HG02852 (cell line): ENCODE results near the gene NKD1.
"Not testable (repeated sequence)": the region's sequence is repeated elsewhere in the genome, so short reads cannot be mapped to it uniquely, and the experiment has no call there.

ENCODE experiments used
- ATAC-seq: cut with Tn5 transposase; IDR thresholded peaks from one replicate; pipeline ENCODE4 v1.9.1; 2021; ENCODE audit warnings: mild to moderate bottlenecking, moderate library complexity; ENCODE audit not compliant: unreplicated experiment

NKD1 gene

DNA sequence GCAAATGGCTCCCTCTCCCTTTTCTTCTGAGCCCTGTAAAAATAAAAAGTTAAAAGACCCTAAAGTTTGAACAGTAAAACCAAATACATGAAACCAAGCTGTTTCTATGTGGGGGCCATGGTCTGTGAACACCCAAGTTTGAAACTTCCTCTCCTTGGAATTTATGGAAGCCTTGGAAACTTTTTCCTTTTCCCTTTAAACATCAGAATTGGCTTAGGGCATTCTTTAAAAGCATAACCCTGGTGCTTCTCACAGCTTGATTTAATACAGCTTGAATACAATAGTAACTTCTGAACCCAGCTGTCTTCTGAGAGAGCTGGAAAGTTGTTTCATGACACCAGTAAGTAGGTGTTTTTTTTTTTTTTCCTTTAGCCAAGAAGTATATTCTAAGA lies 26.5 kb downstream of the NKD1 start:
- ATAC-seq: no peak

DNA sequence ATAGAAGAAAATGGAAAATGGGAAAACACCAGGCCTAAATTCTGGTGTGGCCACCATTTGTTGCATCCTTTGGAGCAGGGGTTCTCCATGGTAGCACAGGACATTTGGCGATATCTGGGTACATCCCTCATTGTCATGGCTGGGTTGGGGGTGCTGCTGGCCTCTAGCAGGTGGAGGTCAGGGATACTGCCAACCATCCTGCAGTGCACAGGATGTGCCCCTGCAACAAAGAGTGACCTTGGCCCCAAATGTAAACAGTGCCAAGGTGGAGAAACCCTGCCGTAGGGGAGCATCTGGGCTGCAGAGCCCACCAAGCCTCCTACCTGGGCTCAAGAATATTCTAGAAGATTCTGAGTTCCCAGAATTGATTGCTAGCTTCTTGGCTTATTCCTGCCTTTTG lies 27.5 kb downstream of the NKD1 start:
- no peak for ATAC-seq

DNA sequence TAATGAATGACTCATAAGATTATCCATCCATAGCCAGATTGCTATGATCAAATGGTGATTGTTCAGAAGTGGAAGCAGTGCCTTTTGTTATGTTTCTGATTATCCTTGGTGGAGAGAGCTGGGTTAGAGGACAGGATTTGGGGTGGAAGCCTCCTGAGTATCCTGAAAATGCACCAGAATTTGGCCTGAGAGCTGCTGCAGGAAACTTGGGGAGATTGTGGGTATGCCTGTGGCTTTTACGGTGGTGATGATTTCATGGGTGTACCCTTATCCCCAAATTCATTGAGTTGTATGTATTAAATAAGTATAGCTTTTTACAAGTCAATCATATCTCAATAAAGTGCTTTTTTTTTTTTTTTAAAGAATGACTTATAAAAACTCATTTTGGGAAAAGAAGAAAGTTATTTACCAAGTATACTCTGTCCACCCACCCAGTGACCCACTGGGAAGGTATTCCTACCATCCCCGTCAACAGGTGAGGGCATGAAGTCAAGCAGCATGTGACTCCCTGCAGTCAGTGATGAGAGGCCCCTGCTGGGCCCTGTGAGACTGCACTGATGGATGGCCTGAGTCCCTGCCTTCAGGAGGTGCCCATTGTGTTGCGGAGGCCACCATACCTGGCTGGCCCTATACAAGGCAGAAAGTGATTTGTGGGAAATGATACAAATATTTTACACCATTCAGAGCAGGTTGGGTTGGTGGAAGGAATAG lies 28.4 kb downstream of the NKD1 start:
- ATAC-seq: no peak

DNA sequence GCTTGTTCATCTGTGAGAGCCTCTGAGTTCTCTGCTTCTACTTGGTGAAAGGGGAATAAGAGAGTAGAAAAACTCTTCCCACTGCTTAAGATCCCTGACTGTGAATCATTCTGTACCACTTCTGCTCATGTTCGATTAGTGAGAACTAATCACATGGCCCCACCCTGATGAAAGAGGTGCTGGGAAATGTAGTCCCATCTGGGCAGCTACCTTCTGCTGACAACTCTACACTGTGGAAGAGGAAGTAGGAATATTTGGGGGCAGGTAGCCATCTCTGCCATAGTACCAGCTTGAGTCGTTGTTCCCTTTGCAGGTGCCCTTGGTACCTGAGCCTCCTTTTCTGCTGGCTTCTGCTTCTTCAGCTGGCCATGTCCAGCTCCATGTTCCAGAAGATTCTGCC lies 29.9 kb downstream of the NKD1 start:
- peak; percentile 75 for ATAC-seq

DNA sequence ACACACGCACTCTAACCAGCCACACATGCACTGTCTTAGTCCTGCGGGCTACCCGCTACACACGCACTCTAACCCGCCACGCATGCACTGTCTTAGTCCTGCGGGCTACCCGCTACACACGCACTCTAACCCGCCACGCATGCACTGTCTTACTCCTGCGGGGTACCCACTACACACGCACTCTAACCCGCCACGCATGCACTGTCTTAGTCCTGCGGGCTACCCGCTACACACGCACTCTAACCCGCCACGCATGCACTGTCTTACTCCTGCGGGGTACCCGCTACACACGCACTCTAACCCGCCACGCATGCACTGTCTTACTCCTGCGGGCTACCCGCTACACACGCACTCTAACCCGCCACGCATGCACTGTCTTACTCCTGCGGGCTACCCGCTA lies 31.2 kb downstream of the NKD1 start:
- not testable (repeated sequence) for ATAC-seq

DNA sequence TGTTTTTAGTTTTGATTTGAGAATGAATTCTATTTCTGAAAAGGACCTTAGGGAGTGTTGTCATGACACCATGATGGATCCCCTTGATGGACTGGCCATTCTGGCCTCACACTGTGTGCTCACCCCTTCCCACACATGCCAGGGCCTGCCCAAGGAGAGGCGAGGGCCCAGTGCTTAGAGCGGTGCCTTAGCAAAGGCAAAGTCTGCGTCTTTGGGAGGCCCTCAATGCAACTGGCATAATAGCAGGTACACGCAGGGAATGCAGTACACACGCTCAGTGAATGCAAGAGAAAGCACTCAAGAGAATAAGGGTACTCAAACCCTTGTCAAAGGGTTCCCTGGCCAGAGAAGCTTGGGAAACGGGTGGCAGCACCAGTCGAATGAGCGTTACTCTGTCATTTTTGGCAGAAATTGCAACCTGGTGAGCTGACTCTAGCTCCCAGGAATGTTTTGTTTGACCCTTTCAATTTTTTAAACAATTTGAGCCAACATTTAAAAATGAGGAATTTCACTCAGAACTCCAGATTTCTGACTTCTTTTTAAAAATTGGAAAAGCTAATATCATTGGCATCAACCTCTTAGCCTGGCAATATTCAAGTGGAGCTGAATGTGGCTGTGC lies 32.1 kb downstream of the NKD1 start:
- ATAC-seq: no peak

DNA sequence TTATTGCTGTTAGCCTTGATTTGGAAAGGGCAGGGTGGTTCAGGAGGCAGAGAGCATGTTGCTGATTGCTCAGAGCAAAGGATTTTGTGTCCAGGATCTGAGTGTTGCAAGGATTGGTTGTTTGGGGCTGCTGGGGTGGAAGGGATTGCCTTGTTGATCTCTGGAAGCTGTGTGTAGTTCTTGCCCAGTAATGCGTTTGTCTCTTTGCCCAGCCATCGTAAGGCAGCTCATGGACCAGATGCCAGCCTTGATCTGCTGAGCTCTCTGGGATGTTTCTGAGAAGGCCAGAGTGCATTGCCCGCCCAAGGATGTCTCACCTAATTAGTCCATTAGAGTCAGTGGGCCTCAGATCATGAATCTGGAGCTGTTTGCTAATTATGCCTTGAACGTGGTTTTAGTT lies 33.6 kb downstream of the NKD1 start:
- no peak for ATAC-seq

DNA sequence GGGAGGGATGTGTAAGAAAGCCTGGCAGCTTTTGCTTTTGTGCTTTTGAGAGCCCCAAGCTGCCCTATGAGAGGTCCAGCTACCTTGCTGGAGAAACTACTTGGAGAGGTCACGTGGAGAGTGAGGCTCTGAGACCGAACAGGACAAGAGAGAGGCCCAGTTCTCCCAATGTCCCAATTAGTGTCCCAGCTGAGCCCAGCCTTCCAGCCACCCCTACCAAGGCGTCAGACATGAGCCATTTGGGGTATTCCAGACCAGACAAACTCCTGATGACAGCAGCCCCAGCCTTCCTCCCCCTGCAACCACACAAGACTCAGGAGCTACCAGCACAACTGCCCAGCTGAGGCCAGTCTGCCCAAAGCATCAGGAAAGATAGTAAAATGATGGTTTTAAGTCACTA lies 35.0 kb downstream of the NKD1 start:
- no peak for ATAC-seq

DNA sequence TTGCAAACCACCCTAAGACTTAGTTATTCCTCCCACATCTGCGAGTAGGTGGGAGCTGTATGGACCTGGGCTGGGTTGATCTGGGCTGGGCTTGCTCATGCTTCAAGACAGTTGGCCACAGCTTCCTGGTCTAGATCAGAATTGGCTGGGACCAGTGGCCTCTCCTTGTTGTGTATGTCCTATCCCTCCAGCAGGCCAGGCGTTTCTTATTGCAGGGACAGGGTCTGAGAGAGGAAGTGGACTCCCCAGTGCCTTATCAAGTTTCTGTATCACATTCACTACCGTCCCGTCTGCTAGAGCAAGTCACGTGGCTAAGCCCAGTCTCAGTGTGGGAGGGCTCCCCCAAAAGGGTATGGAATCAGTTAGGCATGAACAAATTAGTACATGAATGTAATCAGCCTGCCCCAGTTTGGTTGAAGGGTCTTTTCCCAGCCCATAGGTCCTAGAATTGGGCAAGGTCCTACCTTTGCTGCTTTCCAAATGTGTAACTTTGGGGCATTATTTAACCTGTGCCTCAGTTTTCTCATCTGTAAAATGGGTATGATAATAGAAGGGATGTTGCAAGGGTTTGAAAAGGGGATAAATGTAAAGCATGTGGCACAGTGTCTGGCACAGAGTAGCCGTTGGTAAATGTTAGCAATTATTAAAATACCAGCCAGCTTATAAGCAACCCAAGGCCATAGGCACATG lies 36.0 kb downstream of the NKD1 start:
- peak; percentile 58 for ATAC-seq

DNA sequence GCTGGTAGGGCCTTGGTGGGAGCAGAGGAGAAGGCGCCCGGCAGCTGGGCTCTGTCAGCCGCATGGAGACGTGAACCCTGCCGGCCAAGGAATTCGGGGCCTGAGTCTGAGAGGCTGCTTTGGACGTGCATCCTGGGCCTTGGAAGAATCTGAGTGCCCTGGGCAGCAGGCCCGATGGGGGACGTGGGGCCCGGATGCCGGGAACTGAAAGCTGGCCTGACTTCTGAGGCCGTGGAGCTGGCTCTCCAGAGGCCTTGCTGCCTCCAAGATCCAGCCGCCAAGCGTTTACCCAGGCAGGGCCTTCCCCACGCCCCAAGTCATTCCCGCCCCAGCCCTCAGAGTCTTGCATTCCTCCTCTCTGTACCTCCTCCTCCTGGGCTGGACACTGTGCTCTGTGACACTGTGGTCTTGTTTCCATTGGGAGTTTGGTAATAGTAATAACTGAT lies 37.2 kb downstream of the NKD1 start:
- ATAC-seq: no peak

DNA sequence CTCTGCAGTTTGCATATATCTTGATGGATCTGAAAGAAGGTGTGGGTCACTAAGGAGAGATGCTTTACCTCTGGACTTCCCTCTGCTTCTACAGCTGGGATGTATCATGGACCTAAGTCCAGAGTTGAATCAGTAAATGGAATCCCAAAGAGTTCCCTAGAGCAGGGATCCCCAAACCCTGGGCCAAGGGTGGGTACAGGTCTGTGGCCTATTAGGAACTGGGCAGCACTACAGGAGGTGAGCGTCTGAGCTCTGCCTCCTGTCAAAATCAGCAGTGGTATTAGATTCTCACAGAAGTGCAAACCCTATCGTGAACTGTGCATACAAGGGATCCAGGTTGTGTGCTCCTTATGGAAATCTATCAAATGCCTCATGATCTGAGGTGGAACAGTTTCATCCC lies 39.3 kb downstream of the NKD1 start:
- no peak for ATAC-seq

DNA sequence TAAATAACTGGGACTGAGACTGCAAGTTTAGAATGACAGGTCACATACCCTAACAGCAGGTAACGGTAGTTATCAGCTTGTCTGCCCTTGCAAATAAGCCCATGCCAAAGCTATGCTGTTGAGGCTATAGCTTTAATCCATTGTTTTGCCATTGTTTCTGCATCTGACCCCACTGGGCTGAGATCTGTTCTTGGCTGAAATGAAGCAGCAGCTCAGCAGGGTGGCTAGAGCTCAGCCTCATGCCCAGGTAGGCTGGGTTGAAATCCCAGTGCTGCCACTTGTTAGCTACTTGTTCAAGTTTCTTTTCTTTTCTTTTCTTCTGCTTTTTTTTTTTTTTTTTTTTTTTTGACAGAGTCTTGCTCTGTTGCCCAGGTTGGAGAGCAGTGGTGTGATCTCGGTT lies 40.1 kb downstream of the NKD1 start:
- no peak for ATAC-seq

DNA sequence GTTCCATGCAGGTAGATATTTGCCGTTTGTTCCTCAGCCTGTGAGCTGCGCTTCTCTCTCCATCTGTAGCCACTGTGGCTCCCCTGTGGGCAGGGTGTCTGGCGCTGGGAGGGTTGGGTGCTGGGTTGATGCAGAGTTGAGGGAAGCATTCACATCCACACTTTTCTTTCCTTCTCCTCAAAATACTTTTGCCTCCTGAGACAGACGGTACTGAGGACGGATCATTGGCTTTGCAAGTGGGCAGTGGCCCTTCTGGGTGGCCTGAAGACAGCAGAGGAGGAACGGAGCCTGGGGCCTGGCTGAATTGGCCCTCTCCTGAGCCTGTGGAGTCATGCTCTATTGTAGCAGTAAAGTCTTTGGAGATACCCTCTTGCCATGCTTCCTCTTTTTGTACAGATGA lies 43.0 kb downstream of the NKD1 start:
- no peak for ATAC-seq

DNA sequence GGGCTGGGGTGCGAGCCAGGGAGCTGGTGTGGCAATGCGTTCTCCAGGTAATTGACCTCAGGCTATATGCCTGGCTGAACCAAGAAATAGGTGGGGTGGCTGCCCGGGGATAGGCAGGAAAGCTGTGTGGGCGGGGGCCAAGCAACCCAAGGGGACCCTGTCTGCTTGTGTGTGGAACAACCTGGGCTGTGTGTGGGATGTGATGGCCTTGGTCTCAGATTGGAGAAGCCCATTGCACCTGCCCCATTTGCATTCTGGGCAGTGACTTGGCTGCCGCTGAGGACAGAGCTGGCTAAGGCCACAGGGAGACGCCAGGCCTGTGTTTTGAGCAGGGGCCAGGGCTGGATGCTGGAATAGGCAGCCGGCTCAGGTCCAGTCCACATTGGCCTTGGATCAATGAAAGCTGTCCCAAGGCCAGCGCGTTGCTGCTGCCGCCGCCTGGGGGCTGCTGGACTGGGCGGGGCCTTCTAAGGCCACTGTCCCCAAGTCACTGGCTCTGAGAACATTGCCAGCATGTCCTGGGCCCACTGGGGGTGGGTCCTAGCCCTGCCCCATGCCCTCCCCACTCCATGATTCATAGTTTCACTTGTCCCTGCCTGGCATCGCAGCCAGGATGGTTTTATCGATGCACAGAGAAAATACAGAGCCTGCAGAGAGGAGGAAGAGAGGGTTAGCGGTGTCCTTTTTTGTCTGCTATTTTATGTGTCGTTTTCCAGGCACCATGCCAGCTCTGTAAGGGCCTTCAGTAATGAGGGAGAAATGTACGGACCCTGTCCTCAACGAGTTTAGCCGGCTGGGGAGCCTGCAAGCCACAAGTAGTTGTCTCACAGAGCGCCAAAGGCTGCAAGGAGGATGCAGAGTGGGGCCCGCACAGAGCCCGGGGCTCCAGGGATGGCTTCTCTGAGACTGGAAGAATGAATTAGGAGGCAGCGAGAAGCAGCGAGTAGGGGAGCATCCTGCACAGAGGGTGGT lies 43.9 kb downstream of the NKD1 start:
- no peak for ATAC-seq

DNA sequence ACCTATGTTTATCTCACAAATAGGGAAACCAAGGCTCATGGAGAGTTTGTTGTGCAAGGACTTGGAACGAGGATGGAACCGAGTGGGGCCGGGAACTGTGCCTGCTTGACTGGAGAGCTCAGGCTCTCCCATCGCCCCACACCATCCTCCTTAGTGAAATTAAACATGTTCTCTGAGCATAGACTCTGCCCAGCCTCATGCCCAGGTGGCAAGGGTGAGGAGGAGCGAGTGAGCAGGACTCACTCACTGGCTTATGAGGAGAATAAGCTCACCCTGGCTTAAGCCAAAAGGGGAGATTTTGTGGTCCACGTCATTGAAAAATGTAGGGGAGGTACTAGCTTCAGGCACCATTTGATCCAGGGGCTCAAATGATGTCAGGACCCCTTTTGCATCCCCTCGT lies 44.8 kb downstream of the NKD1 start:
- ATAC-seq: no peak

DNA sequence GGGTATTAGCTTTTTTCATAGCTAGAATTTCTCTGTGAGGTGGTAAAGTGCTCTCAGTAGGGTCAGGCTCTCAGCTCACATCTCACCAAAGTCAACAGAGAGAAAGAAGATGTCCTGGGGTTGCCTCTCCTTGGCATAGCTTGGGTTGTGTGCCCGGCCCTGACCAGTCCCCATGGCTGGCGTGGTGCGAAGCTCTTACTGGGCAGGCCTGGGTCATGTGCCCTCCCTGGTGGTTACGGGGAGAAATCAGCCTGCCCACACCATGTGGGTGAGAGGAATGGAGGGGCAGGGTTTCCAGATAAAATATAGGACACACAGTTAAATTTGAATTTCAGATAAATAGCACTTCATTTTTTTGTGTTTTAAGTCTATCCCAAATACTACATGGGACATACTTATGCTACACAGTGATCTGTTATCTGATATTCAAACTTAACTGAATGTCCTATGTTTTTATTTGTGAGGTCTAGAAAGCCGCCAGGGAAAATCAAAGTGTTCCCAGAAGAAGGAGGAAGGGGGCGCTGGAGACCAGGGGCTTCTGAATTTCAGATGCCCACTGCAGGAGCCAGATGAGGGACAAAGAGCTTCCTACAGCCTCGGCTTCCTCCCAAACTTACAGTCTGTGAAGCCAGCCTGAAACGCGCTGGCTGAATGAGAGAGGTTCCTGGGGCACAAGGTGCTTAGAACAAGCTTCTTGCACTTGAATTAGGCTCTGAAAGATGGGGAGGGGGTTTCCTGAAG lies 45.4 kb downstream of the NKD1 start:
- ATAC-seq: no peak

DNA sequence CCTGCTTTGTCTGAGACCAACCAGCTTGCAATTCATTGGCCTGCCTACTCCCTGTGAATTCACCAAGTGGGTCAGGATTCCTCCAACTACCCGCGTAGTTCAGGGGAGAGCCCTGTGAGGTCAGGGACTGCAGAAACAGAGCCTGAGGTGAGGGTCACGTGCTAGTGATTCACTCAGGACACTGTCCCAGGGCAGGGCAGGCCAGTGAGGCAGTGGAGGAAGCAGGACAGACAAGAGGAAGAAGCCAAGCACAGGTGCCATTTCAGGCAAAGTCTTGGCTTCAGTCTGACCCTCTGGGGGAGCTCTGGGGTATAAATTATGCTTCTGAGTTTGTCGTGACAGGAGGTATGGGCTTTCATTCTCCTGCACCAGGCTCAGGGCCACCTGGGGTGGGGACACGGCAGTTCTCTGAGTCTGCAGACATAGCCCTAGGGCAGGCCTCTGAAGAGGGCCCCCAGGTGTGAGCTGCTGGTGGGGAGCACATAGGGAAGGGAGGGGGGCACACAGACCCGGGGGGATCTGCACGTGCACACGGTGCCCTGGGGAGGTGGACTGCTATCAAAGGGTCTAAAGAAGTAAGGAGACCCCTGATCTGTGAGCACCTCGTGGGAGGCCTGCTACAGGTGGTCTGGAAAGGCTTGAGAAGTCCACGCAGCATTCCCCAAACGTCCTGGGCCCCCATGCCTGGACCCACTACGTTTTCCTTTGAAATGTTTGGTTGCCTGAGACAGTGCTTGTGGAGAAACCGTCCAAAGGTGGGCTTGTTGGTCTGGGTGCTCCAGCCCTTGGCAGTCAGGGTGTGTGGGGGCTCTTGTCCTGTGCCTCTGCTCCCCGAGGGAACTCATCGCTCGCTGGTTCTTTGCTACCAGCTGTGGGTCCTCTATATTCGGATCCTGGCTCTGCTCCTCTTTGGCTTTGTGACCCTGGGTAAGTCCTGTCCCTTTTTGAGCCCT lies 46.4 kb downstream of the NKD1 start:
- no peak for ATAC-seq

DNA sequence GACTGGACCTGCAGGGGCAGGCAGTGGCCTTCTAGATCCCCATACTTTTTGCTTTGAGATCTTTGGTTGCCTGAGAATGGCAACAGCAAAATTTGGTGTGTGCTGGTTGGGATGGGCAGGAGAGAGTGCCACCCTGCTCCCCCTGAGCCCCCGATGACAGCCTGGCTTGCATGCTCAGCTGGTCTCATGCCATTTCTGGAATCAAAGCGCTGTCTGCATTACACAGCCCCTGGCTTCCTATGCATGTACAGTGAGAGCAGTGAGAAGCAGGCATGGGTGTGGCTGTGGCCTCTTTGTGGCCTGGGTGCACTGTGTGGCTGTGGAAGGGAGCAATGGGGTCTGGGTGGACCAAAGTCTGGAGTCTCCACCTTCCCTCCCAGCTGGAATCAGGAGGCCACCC lies 47.7 kb downstream of the NKD1 start:
- no peak for ATAC-seq

DNA sequence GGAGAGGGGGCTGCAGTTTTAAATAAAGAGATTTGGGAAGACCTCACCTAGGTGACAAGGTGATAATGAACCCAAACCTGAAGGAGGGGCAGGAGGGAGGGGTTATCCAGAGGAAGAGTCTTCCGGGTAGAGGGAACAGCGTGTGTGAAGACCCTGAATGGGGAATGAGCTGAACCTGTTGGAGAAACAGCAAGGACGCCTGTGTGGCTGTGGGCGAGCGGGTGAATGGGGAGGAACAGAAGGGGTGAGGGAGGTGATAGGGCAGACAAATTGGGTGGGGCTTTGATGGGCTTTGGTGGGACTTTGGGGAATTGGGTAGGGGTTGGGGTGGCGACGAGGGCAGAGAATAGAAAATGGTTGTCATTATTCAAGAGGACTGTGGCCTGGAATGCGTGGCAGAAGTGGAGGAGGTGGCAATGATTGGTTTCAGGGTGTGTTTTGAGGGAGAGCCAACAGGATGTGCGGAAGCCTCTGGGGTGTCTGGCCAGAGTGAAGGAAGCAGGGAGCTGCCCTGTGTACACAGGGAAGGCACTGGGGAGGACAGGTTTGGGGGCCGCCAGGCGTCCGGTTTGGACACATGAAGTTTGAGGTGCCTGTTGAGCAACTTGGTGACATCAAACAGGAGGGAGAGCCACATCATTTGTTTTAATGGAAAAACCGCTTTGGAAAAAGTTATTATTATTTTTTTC lies 48.7 kb downstream of the NKD1 start:
- no peak for ATAC-seq
